Measurements from ENCODE around the gene P3H2. TPM values are rescaled to one million over a fixed set of nuclear protein-coding genes. Genes with fewer than 3 reads are reported as not detected.

Gene P3H2
- total RNA-seq, 1 donor from 2014 or later, result 24.2 TPM

Other genes starting within 250 kb of the P3H2 start
- gene CLDN1, start 201.5 kb upstream of the P3H2 start, total RNA-seq, result 0.40 and 0.62 TPM in 2 replicates